Hepatocyte (in vitro differentiated cells): ENCODE measurements around the gene RGS6.

Source experiments
- EZH2 ChIP-seq: fragments of 200-600 bp; sonication (generic); IDR thresholded peaks from 2 replicates; pipeline ENCODE4 v1.6.1; 2016; ENCODE audit warnings: antibody characterized with exemption, mild to moderate bottlenecking, borderline replicate concordance
- TF ChIP-seq, protein P1 (sequence below): fragments of 200-600 bp; sonication (generic); IDR thresholded peaks from 2 replicates; pipeline ENCODE4 v1.5.1; 2016; ENCODE audit warnings: antibody characterized with exemption, mild to moderate bottlenecking; ENCODE audit not compliant: poor library complexity

DNA sequence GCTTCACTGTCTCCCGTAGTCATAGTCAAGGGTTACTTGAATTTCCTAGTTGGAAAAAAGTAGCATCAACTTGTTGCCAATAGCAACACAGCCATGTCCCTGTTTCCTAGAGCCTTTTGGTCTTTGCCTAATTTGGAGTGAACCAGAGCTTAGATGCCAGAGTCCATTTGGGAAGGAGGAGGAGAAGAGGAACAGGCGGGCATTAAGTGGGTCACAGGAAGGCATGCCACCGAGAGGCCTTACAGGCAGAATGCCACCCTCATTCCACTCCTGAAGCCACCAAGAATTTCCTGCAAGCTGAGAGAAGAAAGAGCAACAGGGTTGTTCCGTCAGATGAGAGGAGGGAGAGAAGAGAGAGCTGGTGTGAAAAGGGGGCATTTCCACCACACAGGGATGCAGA, 622.2 kb downstream of the RGS6 start:
- TF ChIP-seq, protein P1, sequence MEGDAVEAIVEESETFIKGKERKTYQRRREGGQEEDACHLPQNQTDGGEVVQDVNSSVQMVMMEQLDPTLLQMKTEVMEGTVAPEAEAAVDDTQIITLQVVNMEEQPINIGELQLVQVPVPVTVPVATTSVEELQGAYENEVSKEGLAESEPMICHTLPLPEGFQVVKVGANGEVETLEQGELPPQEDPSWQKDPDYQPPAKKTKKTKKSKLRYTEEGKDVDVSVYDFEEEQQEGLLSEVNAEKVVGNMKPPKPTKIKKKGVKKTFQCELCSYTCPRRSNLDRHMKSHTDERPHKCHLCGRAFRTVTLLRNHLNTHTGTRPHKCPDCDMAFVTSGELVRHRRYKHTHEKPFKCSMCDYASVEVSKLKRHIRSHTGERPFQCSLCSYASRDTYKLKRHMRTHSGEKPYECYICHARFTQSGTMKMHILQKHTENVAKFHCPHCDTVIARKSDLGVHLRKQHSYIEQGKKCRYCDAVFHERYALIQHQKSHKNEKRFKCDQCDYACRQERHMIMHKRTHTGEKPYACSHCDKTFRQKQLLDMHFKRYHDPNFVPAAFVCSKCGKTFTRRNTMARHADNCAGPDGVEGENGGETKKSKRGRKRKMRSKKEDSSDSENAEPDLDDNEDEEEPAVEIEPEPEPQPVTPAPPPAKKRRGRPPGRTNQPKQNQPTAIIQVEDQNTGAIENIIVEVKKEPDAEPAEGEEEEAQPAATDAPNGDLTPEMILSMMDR: no peak
- no peak for TF ChIP-seq EZH2
